OCI-LY1 (cell line): ENCODE measurements around the gene IL13RA2.

Source experiments
- EZH2 ChIP-seq: fragments of 200-600 bp; sonication (generic), shearing (Covaris generic); IDR thresholded peaks from 2 replicates; pipeline ENCODE4 v1.8.0; 2017; ENCODE audit warnings: borderline replicate concordance, mixed run types, mild to moderate bottlenecking, antibody characterized with exemption, low read length, moderate library complexity, mixed read lengths
- TF ChIP-seq, protein P1 (sequence below): fragments of 200-600 bp; sonication (generic), shearing (Covaris generic); IDR thresholded peaks from 2 replicates; pipeline ENCODE4 v1.5.1; 2017; ENCODE audit warnings: mild to moderate bottlenecking, antibody characterized with exemption, low read length, moderate library complexity, mixed read lengths

DNA sequence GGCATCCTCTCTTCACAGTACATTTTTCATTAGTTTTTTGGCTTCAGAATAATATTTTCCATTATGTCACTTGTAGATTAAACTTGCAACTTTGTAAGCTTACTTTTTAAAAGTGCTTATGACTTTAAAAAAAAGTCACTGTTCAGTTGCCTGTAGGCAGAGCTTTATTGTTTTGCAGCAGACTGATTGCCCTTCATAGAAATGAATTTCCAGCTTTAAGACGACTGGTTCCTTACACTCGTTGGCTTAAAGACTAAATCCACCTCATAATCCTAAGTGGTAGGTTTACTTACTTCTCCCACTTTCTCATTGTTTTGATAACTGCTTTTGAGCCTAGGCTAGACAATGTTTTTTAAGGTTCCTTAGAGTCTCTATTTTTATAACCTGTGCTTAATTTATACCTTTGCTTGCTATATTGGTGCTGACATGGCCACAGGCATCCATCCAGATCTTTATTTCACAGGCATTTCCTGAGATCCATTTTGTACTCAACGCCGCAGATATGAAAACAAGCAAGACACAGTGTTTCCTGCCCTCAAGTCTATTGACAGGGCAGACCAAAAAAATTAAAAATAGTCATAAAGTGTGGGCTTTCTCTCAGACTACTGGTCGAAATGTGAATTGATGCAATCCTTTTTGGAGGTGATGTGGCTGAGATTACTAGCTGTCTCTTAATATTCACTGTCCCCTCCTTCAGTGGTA, 12.6 kb upstream of the IL13RA2 start:
- TF ChIP-seq, protein P1, sequence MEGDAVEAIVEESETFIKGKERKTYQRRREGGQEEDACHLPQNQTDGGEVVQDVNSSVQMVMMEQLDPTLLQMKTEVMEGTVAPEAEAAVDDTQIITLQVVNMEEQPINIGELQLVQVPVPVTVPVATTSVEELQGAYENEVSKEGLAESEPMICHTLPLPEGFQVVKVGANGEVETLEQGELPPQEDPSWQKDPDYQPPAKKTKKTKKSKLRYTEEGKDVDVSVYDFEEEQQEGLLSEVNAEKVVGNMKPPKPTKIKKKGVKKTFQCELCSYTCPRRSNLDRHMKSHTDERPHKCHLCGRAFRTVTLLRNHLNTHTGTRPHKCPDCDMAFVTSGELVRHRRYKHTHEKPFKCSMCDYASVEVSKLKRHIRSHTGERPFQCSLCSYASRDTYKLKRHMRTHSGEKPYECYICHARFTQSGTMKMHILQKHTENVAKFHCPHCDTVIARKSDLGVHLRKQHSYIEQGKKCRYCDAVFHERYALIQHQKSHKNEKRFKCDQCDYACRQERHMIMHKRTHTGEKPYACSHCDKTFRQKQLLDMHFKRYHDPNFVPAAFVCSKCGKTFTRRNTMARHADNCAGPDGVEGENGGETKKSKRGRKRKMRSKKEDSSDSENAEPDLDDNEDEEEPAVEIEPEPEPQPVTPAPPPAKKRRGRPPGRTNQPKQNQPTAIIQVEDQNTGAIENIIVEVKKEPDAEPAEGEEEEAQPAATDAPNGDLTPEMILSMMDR = no peak
- TF ChIP-seq EZH2 = no peak
